CMK (cell line): Measurements from ENCODE around the gene PHACTR3.
A peak's percentile ranks its signal among the peaks of the same experiment; 100 is the strongest.
"Not testable (repeated sequence)": the region's sequence is repeated elsewhere in the genome, so short reads cannot be mapped to it uniquely, and the experiment has no call there.

Experiments used
- DNase-seq: peaks from one replicate; pipeline ENCODE4 v3.0.0-alpha.2; 2010; ENCODE audit warnings: low read depth

PHACTR3 gene

GRCh38 chr20:59829054-59829785 is 224.9 kb downstream of the PHACTR3 start:
- DNase-seq: no peak

GRCh38 chr20:59829786-59830664 is 225.7 kb downstream of the PHACTR3 start:
- DNase-seq: no peak

GRCh38 chr20:59830665-59831023 is 226.3 kb downstream of the PHACTR3 start:
- no peak for DNase-seq

- no peak for DNase-seq
These were observed 226.9 kb downstream of the PHACTR3 start for GRCh38 chr20:59831024-59831915.

GRCh38 chr20:59831916-59832270 is 227.6 kb downstream of the PHACTR3 start:
- no peak for DNase-seq

- DNase-seq: no peak
These were observed 228.3 kb downstream of the PHACTR3 start for GRCh38 chr20:59832406-59833363.

GRCh38 chr20:59835057-59835447 is 230.7 kb downstream of the PHACTR3 start:
- DNase-seq: no peak

- no peak for DNase-seq
These were observed 231.4 kb downstream of the PHACTR3 start for GRCh38 chr20:59835448-59836395.

- no peak for DNase-seq
These were observed 232.4 kb downstream of the PHACTR3 start for GRCh38 chr20:59836767-59837166.

GRCh38 chr20:59837623-59838394 is 233.5 kb downstream of the PHACTR3 start:
- no peak for DNase-seq

GRCh38 chr20:59839400-59839799 is 235.1 kb downstream of the PHACTR3 start:
- DNase-seq: no peak

GRCh38 chr20:59845472-59845871 is 241.1 kb downstream of the PHACTR3 start:
- DNase-seq: no peak

- no peak for DNase-seq
These were observed 243.8 kb downstream of the PHACTR3 start for GRCh38 chr20:59848182-59848581.

- DNase-seq: peak; percentile 8
These were observed 245.8 kb downstream of the PHACTR3 start for GRCh38 chr20:59850018-59850641.

GRCh38 chr20:59856526-59856925 is 252.2 kb downstream of the PHACTR3 start:
- not testable (repeated sequence) for DNase-seq

- DNase-seq: peak; percentile 39
These were observed 252.6 kb downstream of the PHACTR3 start for GRCh38 chr20:59856941-59857340.

GRCh38 chr20:59857966-59858365 is 253.6 kb downstream of the PHACTR3 start:
- no peak for DNase-seq

- no peak for DNase-seq
These were observed 254.1 kb downstream of the PHACTR3 start for GRCh38 chr20:59858425-59858824.

GRCh38 chr20:59861401-59861800 is 257.1 kb downstream of the PHACTR3 start:
- no peak for DNase-seq
